Progenitor cell of endocrine pancreas (in vitro differentiated cells): ENCODE data around the gene RASA1. TPM values are rescaled to one million over a fixed set of nuclear protein-coding genes. Genes with fewer than 3 reads are reported as not detected.

Experiments
- DNase-seq: peaks from one replicate; pipeline ENCODE4 v3.0.0; 2021; ENCODE audit warnings: low spot score; ENCODE audit not compliant: unreplicated experiment
- H3K27ac Mint-ChIP-seq: 2 replicates; pipeline ENCODE4 v1.8.0; 2021; ENCODE audit warnings: mild to moderate bottlenecking, moderate library complexity, mixed read lengths
- H3K27me3 Mint-ChIP-seq: 2 replicates; pipeline ENCODE4 v1.8.0; 2021; ENCODE audit warnings: mixed read lengths
- H3K36me3 Mint-ChIP-seq: 2 replicates; pipeline ENCODE4 v1.8.0; 2022; ENCODE audit warnings: mixed read lengths; ENCODE audit not compliant: insufficient read depth
- H3K4me1 Mint-ChIP-seq: 2 replicates; pipeline ENCODE4 v1.8.0; 2021; ENCODE audit warnings: low read depth, mixed read lengths
- H3K4me3 Mint-ChIP-seq: 2 replicates; pipeline ENCODE4 v1.8.0; 2021; ENCODE audit warnings: low read depth, mild to moderate bottlenecking, moderate library complexity, mixed read lengths
- H3K9me3 Mint-ChIP-seq: 2 replicates; pipeline ENCODE4 v1.8.0; 2021; ENCODE audit warnings: low read depth, mixed read lengths
- total RNA-seq: library from RNA; stranded (reverse); gene quantifications from 2 replicates; pipeline ENCODE4 v1.2.1, GENCODE V29; 2021
- TF ChIP-seq, protein P1 (sequence below): fragments of 200-600 bp; sonication (generic); IDR thresholded peaks from one replicate; pipeline ENCODE4 v1.5.0; 2021; ENCODE audit warnings: antibody characterized with exemption, mild to moderate bottlenecking; ENCODE audit not compliant: unreplicated experiment

Gene RASA1
- total RNA-seq, 1 donor from 2014 or later = 42.6 TPM

- Mint-ChIP-seq H3K4me3 (no peak overlapping the region), H3K27me3 (no peaks in the 10 kb centered on the region), H3K36me3 (peaks cover 21% of the 10 kb centered on the region), H3K9me3 (no peaks in the 10 kb centered on the region), H3K27ac (no peak overlapping the region), H3K4me1 (peaks cover 12% of the 10 kb centered on the region)
- DNase-seq = no peak
- TF ChIP-seq, protein P1, sequence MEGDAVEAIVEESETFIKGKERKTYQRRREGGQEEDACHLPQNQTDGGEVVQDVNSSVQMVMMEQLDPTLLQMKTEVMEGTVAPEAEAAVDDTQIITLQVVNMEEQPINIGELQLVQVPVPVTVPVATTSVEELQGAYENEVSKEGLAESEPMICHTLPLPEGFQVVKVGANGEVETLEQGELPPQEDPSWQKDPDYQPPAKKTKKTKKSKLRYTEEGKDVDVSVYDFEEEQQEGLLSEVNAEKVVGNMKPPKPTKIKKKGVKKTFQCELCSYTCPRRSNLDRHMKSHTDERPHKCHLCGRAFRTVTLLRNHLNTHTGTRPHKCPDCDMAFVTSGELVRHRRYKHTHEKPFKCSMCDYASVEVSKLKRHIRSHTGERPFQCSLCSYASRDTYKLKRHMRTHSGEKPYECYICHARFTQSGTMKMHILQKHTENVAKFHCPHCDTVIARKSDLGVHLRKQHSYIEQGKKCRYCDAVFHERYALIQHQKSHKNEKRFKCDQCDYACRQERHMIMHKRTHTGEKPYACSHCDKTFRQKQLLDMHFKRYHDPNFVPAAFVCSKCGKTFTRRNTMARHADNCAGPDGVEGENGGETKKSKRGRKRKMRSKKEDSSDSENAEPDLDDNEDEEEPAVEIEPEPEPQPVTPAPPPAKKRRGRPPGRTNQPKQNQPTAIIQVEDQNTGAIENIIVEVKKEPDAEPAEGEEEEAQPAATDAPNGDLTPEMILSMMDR = no peak
Measured at GRCh38 chr5:87382224-87382623, 114.5 kb downstream of the RASA1 start.

GRCh38 chr5:87383216-87383615 lies 115.5 kb downstream of the RASA1 start:
- TF ChIP-seq, protein P1 = no peak
- Mint-ChIP-seq H3K27me3 (no peaks in the 10 kb centered on the region), H3K27ac (no peak overlapping the region), H3K36me3 (peaks cover 22% of the 10 kb centered on the region), H3K4me3 (no peak overlapping the region), H3K9me3 (no peaks in the 10 kb centered on the region), H3K4me1 (peaks cover 12% of the 10 kb centered on the region)
- no peak for DNase-seq

GRCh38 chr5:87385802-87386201 lies 118.1 kb downstream of the RASA1 start:
- Mint-ChIP-seq H3K4me3 (no peak overlapping the region), H3K36me3 (peaks cover 26% of the 10 kb centered on the region), H3K27me3 (no peaks in the 10 kb centered on the region), H3K4me1 (peaks cover 15% of the 10 kb centered on the region), H3K9me3 (no peaks in the 10 kb centered on the region), H3K27ac (no peak overlapping the region)
- TF ChIP-seq, protein P1 = no peak
- DNase-seq = no peak

GRCh38 chr5:87388129-87388528 lies 120.4 kb downstream of the RASA1 start:
- H3K27ac Mint-ChIP-seq = no peak overlapping the region
- TF ChIP-seq, protein P1 = no peak
- H3K4me1 Mint-ChIP-seq = peaks cover 23% of the 10 kb centered on the region
- DNase-seq = no peak
- no peaks in the 10 kb centered on the region for H3K27me3 Mint-ChIP-seq
- no peaks in the 10 kb centered on the region for H3K9me3 Mint-ChIP-seq
- peaks cover 34% of the 10 kb centered on the region for H3K36me3 Mint-ChIP-seq
- H3K4me3 Mint-ChIP-seq = no peak overlapping the region

GRCh38 chr5:87389296-87390034 lies 121.8 kb downstream of the RASA1 start:
- H3K4me3 Mint-ChIP-seq = no peak overlapping the region
- H3K36me3 Mint-ChIP-seq = peaks cover 34% of the 10 kb centered on the region
- peaks cover 21% of the 10 kb centered on the region for H3K4me1 Mint-ChIP-seq
- DNase-seq = no peak
- no peaks in the 10 kb centered on the region for H3K27me3 Mint-ChIP-seq
- no peaks in the 10 kb centered on the region for H3K9me3 Mint-ChIP-seq
- no peak overlapping the region for H3K27ac Mint-ChIP-seq
- TF ChIP-seq, protein P1 = no peak
